GM21528 (cell line): ENCODE measurements around the gene LRP2.

Experiments used
- ATAC-seq: cut with Tn5 transposase; IDR thresholded peaks from one replicate; pipeline ENCODE4 v1.9.1; 2021; ENCODE audit warnings: mild to moderate bottlenecking, moderate library complexity; ENCODE audit not compliant: unreplicated experiment, low FRiP score

LRP2 gene

GRCh38 chr2:169259402-169259801 is 102.9 kb downstream of the LRP2 start:
- no peak for ATAC-seq

DNA sequence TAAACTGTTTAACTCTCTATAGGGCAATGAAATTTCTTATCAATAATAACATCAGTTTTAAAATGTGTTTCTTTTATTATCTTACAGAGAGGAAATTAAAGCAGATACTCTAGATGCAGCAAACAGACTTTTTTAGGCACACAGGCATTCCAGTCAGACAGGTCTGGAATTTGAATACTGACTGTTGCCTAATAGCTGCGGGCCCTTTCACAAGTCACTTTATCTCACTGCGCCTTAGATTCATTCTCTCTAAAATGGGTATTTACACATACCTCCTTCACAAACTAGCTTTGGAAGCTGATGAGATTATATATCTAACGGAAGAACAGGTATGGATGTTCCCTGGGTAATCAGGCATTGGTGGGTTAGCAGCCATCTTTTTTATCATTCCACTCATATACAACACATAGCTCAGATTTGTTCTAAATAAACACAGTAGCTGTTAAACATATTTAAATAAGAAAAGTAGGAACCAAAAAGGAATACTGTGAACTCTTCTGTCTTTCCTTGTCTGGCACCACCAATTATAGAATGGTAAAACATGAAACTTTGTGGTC is 104.2 kb downstream of the LRP2 start:
- no peak for ATAC-seq

DNA sequence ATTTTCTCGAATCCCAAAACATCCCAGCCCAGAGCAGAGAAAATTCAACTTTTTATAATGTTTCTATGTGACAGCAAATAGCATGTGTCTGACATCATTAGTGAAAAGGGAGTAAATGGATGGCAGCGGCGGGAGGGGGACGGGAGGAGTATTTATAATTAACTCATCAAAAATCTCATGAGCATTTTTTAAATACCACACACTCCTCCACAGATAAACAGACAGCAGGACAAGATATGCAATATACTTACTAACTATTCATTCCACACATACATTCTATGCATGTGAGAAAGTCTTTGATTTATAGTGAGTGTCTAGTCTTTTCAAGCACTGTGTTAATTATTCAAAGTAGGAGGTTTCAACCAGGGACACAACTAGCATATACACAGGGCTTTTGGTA is 107.6 kb downstream of the LRP2 start:
- ATAC-seq: no peak

DNA sequence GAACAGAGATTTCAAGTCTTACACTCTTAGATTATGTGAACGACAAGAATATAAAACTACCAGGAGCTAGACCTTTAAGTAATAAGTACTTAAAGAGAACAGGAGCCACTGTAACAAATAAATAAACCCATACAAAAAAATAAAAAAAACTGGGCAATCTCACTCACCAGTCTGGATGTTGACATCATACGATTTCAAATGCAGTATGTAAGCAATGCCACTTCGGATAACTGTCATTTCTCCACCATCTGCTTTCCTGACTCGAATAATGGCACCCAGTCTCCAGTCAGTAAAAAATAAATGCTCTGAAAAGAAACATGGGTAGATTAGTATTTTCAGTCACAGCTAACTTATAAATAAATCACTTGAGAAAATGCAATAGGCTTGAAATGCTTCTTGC is 115.1 kb downstream of the LRP2 start:
- ATAC-seq: no peak

DNA sequence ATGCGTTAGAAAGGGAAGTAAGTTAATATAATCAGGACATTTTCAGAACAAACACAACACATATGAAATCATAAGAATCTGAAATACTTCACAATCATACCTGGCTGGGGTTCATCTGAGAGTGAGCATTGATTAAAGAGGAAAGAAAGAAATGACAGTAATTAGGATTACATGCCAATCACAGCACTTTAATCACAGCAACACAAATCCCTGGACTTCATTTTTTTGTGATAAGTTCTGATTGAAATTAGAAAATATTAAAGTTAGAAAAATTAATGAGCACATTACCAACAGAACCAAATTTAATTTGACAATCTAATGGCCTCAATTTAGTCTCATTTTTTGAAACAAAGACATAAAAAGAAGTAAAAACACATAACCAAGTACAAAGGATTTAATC is 121.9 kb downstream of the LRP2 start:
- no peak for ATAC-seq

- ATAC-seq: no peak
Observed at GRCh38 chr2:169237939-169238338, 124.4 kb downstream of the LRP2 start.

DNA sequence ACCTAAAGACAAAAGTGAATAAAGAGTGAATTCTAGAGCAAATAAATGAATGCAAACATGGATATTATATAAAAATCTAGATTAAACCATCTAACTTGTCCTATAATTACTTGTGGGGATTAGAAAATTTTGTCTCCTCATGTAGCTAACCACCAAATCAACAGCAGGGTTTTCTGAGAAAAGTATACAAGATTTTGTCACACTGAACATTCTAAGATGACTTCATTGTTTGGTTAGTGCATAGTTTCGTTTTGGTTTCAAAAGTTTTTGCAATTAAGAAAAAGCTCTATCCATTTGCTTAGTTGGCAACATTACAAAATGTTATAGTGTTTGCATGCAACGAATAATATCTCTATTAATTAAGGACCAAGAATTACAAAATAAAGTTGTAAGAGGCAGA is 125.0 kb downstream of the LRP2 start:
- no peak for ATAC-seq

GRCh38 chr2:169232551-169233154 is 129.7 kb downstream of the LRP2 start:
- no peak for ATAC-seq

GRCh38 chr2:169230204-169230603 is 132.1 kb downstream of the LRP2 start:
- no peak for ATAC-seq

DNA sequence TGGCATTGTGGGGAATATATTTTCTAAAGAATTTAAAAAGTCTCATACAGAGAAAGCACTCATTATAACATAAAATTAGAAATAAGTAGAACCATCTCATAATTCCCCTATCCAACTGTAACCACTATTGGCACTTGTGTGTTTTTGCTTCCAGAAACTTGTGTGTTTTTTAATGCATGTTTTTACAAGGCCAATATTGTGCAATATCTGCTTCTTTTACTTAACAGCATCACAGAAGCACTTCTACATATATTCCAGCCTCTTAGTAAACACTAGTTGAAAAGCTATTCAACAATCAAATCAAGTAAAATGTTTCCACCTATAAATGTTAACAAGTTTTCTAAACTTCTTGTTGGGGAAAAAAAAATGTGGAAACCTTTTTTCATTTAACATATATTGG is 132.7 kb downstream of the LRP2 start:
- no peak for ATAC-seq

DNA sequence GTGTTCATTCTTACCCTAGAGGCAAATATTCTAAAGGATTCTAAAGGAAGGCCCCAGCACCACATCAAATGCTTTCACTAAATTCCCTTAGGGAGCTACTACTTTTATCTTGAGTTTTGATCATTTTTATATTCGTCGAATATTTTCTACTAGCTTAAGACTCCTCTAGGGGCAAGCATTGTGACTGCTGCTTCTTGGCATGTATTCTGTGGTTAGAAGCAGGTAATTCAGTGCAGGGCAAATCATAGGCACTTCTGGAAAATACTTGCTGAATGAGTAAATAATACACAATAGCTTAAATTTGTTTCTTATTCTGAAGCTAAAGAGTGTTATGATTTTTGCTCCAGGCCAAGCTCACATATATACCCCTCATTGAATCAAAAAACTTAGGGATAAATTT is 136.4 kb downstream of the LRP2 start:
- no peak for ATAC-seq

GRCh38 chr2:169225233-169225750 is 137.0 kb downstream of the LRP2 start:
- no peak for ATAC-seq

GRCh38 chr2:169222665-169223064 is 139.7 kb downstream of the LRP2 start:
- peak; percentile 54 for ATAC-seq

DNA sequence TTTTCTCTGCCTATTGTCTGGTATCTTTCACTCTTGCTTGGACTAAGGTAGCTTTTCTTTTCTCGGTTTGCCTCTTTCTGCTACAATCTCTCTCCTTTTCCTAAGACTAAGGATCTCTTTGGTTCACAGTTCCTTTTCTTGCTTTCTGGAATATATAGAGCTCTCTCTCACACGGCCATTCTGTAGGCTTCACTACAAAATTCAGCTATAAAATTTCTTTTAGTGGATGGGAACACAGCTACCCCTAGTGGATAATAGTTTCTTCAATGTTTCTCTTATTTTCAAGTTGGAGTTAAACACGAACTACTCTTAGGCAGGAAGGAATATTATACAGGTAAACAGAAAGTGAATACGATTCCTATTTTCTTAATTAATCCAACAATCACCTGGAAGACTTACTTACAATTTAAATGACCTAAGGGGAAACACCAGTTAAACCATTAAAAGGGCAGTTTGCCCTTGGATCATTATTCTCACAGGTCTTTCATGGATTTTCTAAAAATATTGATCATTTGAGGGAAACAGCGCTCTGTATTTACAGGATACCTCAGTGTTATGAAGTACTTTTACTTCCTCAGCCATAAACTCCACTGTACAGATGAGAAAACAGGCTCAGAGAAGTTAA is 140.5 kb downstream of the LRP2 start:
- no peak for ATAC-seq

GRCh38 chr2:169210917-169211316 is 151.4 kb downstream of the LRP2 start:
- no peak for ATAC-seq

DNA sequence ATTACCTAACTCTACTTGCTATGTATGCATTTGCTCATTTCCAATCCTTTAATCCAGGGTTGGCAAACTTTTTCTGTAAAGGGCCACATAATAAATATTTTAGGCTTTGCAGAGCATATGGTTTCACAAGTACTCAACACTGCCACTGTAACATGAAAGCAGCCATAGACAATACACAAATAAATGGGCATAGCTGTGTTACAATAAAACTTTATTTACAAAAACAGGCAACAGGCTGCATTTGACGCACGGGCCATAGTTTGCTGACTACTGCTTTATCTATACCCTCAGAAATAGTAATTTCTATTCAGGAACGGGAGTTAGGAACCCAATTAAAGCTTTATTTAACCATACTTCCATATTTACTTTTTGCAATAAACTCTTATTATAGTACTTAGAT is 154.3 kb downstream of the LRP2 start:
- ATAC-seq: no peak

- no peak for ATAC-seq
Observed at GRCh38 chr2:169205176-169205575, 157.2 kb downstream of the LRP2 start.

- no peak for ATAC-seq
Observed at GRCh38 chr2:169203952-169204351, 158.4 kb downstream of the LRP2 start.

GRCh38 chr2:169200756-169201155 is 161.6 kb downstream of the LRP2 start:
- ATAC-seq: no peak

GRCh38 chr2:169193618-169194017 is 168.7 kb downstream of the LRP2 start:
- no peak for ATAC-seq

GRCh38 chr2:169190197-169190775 is 172.0 kb downstream of the LRP2 start:
- ATAC-seq: no peak

DNA sequence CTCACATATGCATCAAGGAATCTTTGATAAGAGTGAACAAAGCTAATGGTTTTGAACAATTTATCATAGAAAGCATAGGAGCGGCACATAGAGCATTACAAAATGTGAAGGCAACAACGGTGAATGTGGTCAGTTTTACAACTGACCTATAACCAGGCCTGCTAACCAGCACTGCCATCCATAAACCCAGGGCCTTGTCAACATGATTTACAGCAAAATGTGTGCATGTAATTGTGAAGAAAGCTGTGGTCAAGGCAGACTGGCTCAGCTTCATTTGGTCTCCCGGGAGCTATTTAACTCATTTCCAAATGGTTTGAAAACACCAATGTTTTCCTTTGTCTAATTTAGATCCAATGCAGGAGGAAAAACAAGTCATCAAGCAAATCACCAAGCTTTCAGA is 173.2 kb downstream of the LRP2 start:
- no peak for ATAC-seq
